Muscle layer of colon (tissue), 2 donors: ENCODE measurements around the gene FXYD5.

Experiments used
- H3K27ac ChIP-seq: one replicate; pipeline ENCODE4 v1.7.0; 2013; ENCODE audit warnings: low read depth, mild to moderate bottlenecking, low read length, moderate library complexity
- H3K27me3 ChIP-seq, 2 donors: one replicate each; pipeline ENCODE4 v1.7.0; 2013; ENCODE audit warnings: low read length in 2 of 2, mild to moderate bottlenecking in 2 of 2; ENCODE audit not compliant: insufficient read depth in 2 of 2, control insufficient read depth in 1 of 2
- H3K36me3 ChIP-seq: one replicate; pipeline ENCODE4 v1.7.0; 2013; ENCODE audit warnings: mild to moderate bottlenecking, low read length; ENCODE audit not compliant: insufficient read depth
- H3K4me1 ChIP-seq: one replicate; pipeline ENCODE4 v1.7.0; 2013; ENCODE audit warnings: mild to moderate bottlenecking, low read length; ENCODE audit not compliant: insufficient read depth
- H3K4me3 ChIP-seq, 2 donors: one replicate each; pipeline ENCODE4 v1.7.0; 2013; ENCODE audit warnings: low read length in 2 of 2, low read depth in 1 of 2, mild to moderate bottlenecking in 1 of 2, moderate library complexity in 1 of 2
- H3K9ac ChIP-seq: one replicate; pipeline ENCODE4 v1.7.0; 2013; ENCODE audit warnings: low read length
- H3K9me3 ChIP-seq: one replicate; pipeline ENCODE4 v1.7.0; 2013; ENCODE audit warnings: mild to moderate bottlenecking, low read length
- donor health status: abdominal sarcoma.
- donor health status: Adenocarcinoma of cecum.

FXYD5 gene

GRCh38 chr19:35199481-35199880 is 44.9 kb downstream of the FXYD5 start:
- Histone ChIP-seq H3K27ac (no peak overlapping the region), H3K4me1 (no peaks in the 10 kb centered on the region), H3K36me3 (no peaks in the 10 kb centered on the region), H3K9ac (no peak overlapping the region), H3K9me3 (no peaks in the 10 kb centered on the region), H3K27me3 (no peaks in the 10 kb centered on the region), H3K4me3 (no peak overlapping the region)

- no peak overlapping the region for H3K27ac ChIP-seq
- no peaks in the 10 kb centered on the region for H3K36me3 ChIP-seq
- no peak overlapping the region for H3K9ac ChIP-seq
Measured at GRCh38 chr19:35202722-35203688, 48.5 kb downstream of the FXYD5 start.

GRCh38 chr19:35204799-35205732 is 50.5 kb downstream of the FXYD5 start:
- Histone ChIP-seq H3K9ac (no peak overlapping the region), H3K27me3 (no peaks in the 10 kb centered on the region), H3K36me3 (no peaks in the 10 kb centered on the region), H3K4me1 (no peaks in the 10 kb centered on the region), H3K9me3 (no peaks in the 10 kb centered on the region), H3K27ac (no peak overlapping the region), H3K4me3 (no peak overlapping the region)

More at GRCh38 chr19:35202722-35203688, 48.5 kb downstream of the FXYD5 start:
- Histone ChIP-seq H3K9me3 (no peaks in the 10 kb centered on the region), H3K4me1 (no peaks in the 10 kb centered on the region), H3K27me3 (no peaks in the 10 kb centered on the region), H3K4me3 (no peak overlapping the region)

GRCh38 chr19:35205733-35206323 is 51.3 kb downstream of the FXYD5 start:
- H3K9ac ChIP-seq, result no peak overlapping the region

GRCh38 chr19:35206379-35206778 is 51.8 kb downstream of the FXYD5 start:
- Histone ChIP-seq H3K4me3 (no peak overlapping the region), H3K27ac (no peak overlapping the region), H3K9ac (no peak overlapping the region)

More at GRCh38 chr19:35205733-35206323, 51.3 kb downstream of the FXYD5 start:
- Histone ChIP-seq H3K27me3 (no peaks in the 10 kb centered on the region), H3K27ac (no peak overlapping the region), H3K4me3 (no peak overlapping the region), H3K36me3 (no peaks in the 10 kb centered on the region), H3K4me1 (no peaks in the 10 kb centered on the region), H3K9me3 (no peaks in the 10 kb centered on the region)

GRCh38 chr19:35206855-35207254 is 52.3 kb downstream of the FXYD5 start:
- no peak overlapping the region for H3K27ac ChIP-seq
- H3K9ac ChIP-seq, result no peak overlapping the region
- H3K4me3 ChIP-seq, result no peak overlapping the region
- no peaks in the 10 kb centered on the region for H3K4me1 ChIP-seq
- H3K36me3 ChIP-seq, result no peaks in the 10 kb centered on the region
- H3K27me3 ChIP-seq, result no peaks in the 10 kb centered on the region
- H3K9me3 ChIP-seq, result no peaks in the 10 kb centered on the region

More at GRCh38 chr19:35206379-35206778, 51.8 kb downstream of the FXYD5 start:
- H3K27me3 ChIP-seq, result no peaks in the 10 kb centered on the region
- H3K36me3 ChIP-seq, result no peaks in the 10 kb centered on the region
- no peaks in the 10 kb centered on the region for H3K9me3 ChIP-seq
- H3K4me1 ChIP-seq, result no peaks in the 10 kb centered on the region

GRCh38 chr19:35207391-35207871 is 52.9 kb downstream of the FXYD5 start:
- H3K36me3 ChIP-seq, result no peaks in the 10 kb centered on the region
- no peaks in the 10 kb centered on the region for H3K9me3 ChIP-seq
- no peak overlapping the region for H3K27ac ChIP-seq
- no peak overlapping the region for H3K4me3 ChIP-seq
- H3K9ac ChIP-seq, result no peak overlapping the region
- H3K27me3 ChIP-seq, result no peaks in the 10 kb centered on the region
- H3K4me1 ChIP-seq, result no peaks in the 10 kb centered on the region

GRCh38 chr19:35208121-35208520 is 53.6 kb downstream of the FXYD5 start:
- no peaks in the 10 kb centered on the region for H3K27me3 ChIP-seq
- no peaks in the 10 kb centered on the region for H3K9me3 ChIP-seq
- H3K27ac ChIP-seq, result no peak overlapping the region

GRCh38 chr19:35209646-35210045 is 55.1 kb downstream of the FXYD5 start:
- Histone ChIP-seq H3K27ac (no peak overlapping the region), H3K36me3 (no peaks in the 10 kb centered on the region), H3K27me3 (no peaks in the 10 kb centered on the region), H3K9ac (no peak overlapping the region), H3K4me1 (peaks cover 6% of the 10 kb centered on the region), H3K9me3 (no peaks in the 10 kb centered on the region), H3K4me3 (no peak overlapping the region)

More at GRCh38 chr19:35208121-35208520, 53.6 kb downstream of the FXYD5 start:
- no peak overlapping the region for H3K4me3 ChIP-seq
- no peak overlapping the region for H3K9ac ChIP-seq
- H3K4me1 ChIP-seq, result no peaks in the 10 kb centered on the region
- no peaks in the 10 kb centered on the region for H3K36me3 ChIP-seq

GRCh38 chr19:35211545-35212230 is 57.2 kb downstream of the FXYD5 start:
- H3K36me3 ChIP-seq, result no peaks in the 10 kb centered on the region
- H3K9me3 ChIP-seq, result no peaks in the 10 kb centered on the region
- H3K9ac ChIP-seq, result no peak overlapping the region
- peaks cover 6% of the 10 kb centered on the region for H3K4me1 ChIP-seq
- no peak overlapping the region for H3K4me3 ChIP-seq
- no peak overlapping the region for H3K27ac ChIP-seq
- no peaks in the 10 kb centered on the region for H3K27me3 ChIP-seq
